NCI-H446 treated with DMSO at 0.1 percent for 48 hours (cell line): ENCODE data around the gene CHODL.

Experiments used
- DNase-seq: peaks from one replicate; lab custom pipeline; 2025; lab: John Stamatoyannopoulos, UW

Gene CHODL

GRCh38 chr21:18244671-18245463 lies at the start of gene CHODL:
TSS of gene CHODL (plus strand) at chr21:18244833. CDS start at chr21:18245224, 391 bp downstream.
- DNase-seq = no peak

DNA sequence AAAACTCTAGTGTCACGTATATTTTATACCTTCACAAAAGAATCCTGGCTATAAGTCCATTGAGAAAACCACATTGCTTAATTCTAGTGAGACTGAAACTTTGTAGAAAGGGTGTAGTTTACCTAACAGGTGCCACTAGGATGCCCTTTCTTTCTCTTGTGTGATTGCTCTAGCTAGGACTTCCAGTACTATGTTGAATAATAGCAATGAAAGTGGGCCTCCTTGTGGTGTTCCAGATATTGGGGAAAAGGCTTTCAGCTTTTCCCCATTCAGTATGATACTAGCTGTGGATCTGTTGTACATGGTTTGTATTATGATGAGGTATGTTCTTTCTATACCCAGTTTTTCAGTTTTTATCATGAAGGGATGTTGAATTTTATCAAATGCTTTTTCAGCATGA lies 39.7 kb upstream of the CHODL start:
- no peak for DNase-seq

GRCh38 chr21:18218331-18218730 lies 26.3 kb upstream of the CHODL start:
- DNase-seq = no peak

DNA sequence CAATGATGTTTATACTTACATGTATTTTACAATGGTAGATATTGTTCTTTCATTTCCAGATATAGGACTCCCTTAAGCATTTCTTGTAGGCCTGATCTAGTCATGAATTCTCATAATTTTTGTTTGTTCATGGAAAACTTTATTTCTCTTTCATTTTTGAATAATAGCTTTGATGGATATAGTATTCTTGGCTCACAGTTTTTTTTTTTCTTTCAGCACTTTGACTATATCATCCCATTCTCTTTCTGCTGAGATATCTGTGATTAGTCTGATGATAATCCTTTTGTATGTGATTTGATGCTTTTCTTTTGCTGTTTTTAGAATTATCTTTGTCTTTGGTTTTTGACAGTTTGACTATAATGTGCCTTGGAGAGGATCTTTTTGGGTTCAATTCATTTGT lies 24.1 kb upstream of the CHODL start:
- no peak for DNase-seq

DNA sequence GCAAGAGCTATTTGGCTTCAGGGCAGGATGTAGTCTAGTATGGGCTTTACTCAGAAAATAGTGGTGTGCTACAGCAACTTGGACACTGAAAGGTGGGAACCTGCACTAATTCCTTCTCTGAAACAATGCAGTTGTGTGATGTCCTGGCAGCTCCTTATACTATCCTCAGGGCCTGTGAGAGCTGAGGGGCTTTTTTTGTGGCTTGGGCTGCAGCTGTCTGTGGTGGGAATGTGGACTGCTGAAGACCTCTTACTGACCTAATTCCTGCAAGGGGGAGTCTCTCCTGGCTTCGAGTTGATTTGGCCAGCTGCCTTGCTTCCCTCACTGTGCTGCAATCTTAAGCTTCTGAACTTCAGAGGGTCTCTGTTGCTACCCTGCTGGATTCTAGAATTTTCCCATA lies 22.3 kb upstream of the CHODL start:
- no peak for DNase-seq

GRCh38 chr21:18228060-18228739 lies 16.4 kb upstream of the CHODL start:
- peak; percentile 75 for DNase-seq

DNA sequence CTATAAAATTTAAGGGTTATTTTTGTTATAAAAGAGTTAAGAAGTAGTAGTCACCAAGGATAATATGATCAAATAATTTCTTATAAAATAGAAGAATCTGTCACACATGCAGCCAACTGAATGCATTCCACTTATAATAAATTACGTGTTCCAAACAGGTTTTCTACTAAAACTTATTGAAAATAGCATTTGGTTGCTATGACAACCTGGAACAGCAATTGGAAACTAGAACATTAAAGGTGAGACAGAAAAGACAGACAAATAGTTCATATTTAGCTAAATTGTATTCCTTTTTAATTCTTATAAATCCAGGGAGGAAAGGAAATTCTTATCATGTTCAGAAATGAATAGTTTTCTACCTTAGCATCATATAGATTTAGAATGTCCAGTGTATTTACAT lies 9.1 kb upstream of the CHODL start:
- DNase-seq = no peak

GRCh38 chr21:18245464-18245967 lies 883 bp downstream of the CHODL start:
- no peak for DNase-seq

DNA sequence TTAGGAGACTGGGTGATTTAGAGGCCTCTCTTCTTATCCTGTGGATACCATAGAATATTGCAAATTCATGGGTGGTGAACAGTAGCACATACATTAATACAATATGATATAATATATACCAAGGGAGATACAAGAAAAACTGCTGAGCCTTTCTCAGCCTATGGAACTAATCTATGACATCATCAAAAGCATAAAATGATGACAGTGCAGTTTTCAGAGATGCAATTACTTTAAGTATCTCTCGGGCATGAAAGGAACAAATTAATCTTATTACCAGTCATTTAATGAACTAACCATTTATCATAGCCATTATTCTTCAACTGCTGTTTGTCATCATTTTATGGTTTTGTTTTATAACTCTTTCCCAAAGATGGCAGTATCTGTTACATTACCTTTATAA lies 3.5 kb downstream of the CHODL start:
- DNase-seq = no peak

GRCh38 chr21:18249672-18250071 lies 5.0 kb downstream of the CHODL start:
- peak; percentile 43 for DNase-seq

- DNase-seq = peak; percentile 24
Observed at GRCh38 chr21:18251065-18251464, 6.4 kb downstream of the CHODL start.

GRCh38 chr21:18252256-18252655 lies 7.6 kb downstream of the CHODL start:
- no peak for DNase-seq

GRCh38 chr21:18252680-18253079 lies 8.0 kb downstream of the CHODL start:
- DNase-seq = no peak

GRCh38 chr21:18253221-18253620 lies 8.6 kb downstream of the CHODL start:
- no peak for DNase-seq

GRCh38 chr21:18253799-18254198 lies 9.2 kb downstream of the CHODL start:
- no peak for DNase-seq

DNA sequence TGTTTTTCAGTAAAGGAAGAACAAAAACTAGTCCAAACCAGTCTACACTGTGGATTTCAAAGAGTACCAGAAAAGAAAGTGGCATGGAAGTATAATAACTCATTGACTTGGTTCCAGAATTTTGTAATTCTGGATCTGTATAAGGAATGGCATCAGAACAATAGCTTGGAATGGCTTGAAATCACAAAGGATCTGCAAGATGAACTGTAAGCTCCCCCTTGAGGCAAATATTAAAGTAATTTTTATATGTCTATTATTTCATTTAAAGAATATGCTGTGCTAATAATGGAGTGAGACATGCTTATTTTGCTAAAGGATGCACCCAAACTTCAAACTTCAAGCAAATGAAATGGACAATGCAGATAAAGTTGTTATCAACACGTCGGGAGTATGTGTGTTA lies 21.3 kb downstream of the CHODL start:
- DNase-seq = no peak

DNA sequence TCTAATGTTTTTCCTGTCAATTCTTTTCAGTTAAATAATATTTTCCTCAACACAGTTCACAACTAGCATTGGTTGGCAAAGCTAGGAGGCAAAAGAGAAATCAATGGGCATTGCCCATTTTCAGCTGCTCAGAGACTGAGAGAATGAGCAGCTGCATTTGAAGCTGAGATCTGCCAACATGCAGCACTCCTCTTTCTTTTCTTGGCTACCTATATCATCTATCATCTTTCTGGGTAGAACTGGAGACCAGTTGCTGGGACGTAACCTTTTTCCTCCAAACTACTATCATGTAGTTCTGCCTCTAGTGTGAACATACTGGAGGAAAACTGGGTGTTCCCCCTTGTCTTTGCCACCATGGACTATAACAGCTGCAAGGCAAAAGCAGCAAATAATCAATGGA lies 22.9 kb downstream of the CHODL start:
- DNase-seq = no peak

GRCh38 chr21:18268906-18269305 lies 24.3 kb downstream of the CHODL start:
- no peak for DNase-seq

DNA sequence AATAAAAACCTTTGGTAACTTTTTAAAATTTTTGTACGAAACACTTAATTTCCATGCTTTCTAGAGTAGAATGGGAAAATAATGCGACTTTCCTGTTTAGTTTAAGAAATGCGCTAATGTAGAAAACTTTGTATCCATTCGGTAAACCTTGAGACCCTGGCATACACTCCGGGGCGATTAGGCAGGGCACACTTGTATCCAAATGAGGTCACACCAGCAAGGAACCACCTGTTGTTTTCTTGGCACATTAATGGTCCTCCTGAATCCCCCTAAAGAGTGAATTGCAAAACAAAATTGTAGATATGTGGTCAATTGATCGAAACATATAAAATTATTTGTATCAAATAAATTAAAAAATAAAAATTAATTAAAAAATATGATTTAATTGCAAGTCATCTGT lies 25.2 kb downstream of the CHODL start:
- no peak for DNase-seq

DNA sequence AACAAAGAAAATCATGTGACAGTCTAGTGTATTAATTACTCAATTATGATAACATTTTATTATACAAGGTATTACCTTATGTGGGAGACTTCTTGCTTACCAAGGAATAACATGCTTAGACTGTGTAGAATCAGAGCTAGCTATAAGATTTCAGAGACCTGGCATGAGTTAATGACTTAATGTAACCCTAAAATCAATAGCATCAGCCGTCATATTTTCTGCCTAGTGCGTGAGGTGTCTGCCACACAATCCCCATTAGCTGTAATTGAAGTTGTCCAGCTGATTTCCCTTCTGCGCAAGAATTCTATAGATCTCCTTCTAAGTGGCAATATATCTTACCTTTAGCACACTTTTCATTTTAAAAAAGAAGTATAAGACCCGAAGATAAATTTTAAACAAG lies 28.8 kb downstream of the CHODL start:
- DNase-seq = no peak

GRCh38 chr21:18274370-18274769 lies 29.7 kb downstream of the CHODL start:
- DNase-seq = no peak

DNA sequence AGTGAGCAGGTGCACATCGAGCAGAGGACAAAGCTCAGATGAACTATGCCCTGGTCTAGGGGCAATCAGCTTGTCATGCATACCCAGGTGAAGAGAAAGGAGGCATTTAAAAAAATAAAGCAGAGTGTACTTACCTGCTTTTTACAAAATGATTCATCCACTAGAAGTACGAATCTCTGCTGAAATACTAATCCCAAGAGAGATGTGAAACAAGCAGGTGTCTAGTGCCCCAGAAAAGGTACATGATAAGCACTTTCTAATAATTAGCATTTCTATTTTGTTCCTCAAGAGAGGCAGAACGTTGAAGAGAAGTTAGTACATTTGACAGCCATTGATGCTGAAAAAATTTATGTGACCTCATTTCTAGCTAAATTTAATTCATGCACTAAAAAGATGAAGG lies 31.1 kb downstream of the CHODL start:
- no peak for DNase-seq

DNA sequence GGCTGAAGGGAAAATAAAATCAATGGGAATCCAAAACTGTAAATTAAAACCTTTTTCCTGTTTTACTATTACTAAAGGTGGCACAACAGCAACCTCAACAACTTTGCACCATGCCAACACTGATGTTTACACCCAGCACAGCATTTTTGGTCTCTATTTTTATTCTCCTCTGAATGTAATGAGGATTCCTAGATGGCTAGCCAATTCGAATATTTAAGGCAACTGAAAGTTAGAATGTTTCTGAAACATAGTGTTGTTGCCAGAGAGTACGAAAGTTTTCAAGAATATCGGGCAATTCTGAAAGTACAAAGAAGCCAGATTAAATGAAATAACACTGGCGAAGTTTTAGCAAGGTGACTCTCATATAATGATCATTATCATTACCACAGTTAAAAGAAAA lies 40.7 kb downstream of the CHODL start:
- DNase-seq = no peak

DNA sequence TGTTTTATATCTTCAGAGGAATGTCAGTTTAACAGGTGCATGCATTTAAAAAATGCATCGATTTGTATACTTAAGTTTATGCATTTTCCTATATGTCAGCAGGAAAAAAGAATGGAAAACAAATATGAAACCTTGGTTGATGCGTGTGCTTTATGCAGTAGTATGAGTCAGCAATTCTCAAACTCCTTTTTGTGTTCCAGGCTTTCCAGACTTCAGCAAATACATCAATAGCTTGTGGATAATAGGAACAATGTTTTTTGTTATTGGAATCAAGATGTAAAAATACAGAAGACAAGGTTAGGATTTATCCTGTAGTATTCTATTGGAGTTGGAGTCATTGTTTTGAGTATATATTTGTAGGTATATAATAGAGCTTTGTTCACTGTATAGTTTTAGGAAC lies 45.2 kb downstream of the CHODL start:
- no peak for DNase-seq
